H1 (cell line): Measurements from ENCODE around the gene STK32A. TPM values are rescaled to one million over a fixed set of nuclear protein-coding genes. Genes with fewer than 3 reads are reported as not detected.

Experiments
- CTCF ChIA-PET: fragments of 300-600 bp; sonication (Branson Sonifier 250); formaldehyde crosslinking; loops from one replicate; lab custom pipeline; 2021; ENCODE audit not compliant: partially characterized antibody; lab: Charles Lee
- POLR2A ChIA-PET: fragments of 300-600 bp; sonication (Branson Sonifier 250); formaldehyde crosslinking; loops from one replicate; lab custom pipeline; 2021; ENCODE audit warnings: inconsistent platforms; ENCODE audit not compliant: partially characterized antibody; lab: Charles Lee
- DNase-seq, 2 experiments: peaks; one replicate each; pipeline versions ENCODE4 v3.0.0 to v3.0.0-alpha.2; 2010 to 2022; ENCODE audit warnings: low spot score in 2 of 2, low read depth in 1 of 2, mixed read lengths in 1 of 2
- FAIRE-seq: peaks from 2 replicates; lab custom pipeline; 2011; peaks lifted over from hg19 to GRCh38; lab: Jason Lieb, UNC
- H2AFZ ChIP-seq: 2 replicates; pipeline ENCODE4 v1.8.1; 2012; ENCODE audit warnings: low read length, inconsistent platforms
- H2AK5ac ChIP-seq: 2 replicates; pipeline ENCODE4 v1.6.1; 2013; ENCODE audit warnings: low read depth, low read length
- H2BK120ac ChIP-seq: replicated peaks from 2 replicates; pipeline ENCODE3; 2013; ENCODE audit warnings: low read depth, low read length, inconsistent platforms
- H2BK12ac ChIP-seq: 2 replicates; pipeline ENCODE4 v1.6.1; 2013; ENCODE audit warnings: low read depth, low read length
- H2BK15ac ChIP-seq: 2 replicates; pipeline ENCODE4 v1.6.1; 2013; ENCODE audit warnings: low read length
- H2BK20ac ChIP-seq: 2 replicates; pipeline ENCODE4 v1.6.1; 2013; ENCODE audit warnings: low read length
- H2BK5ac ChIP-seq: 2 replicates; pipeline ENCODE4 v1.6.1; 2013; ENCODE audit warnings: low read depth, low read length
- H3K14ac ChIP-seq: 2 replicates; pipeline ENCODE4 v1.6.1; 2013; ENCODE audit warnings: inconsistent platforms; ENCODE audit not compliant: insufficient read length
- H3K18ac ChIP-seq: 2 replicates; pipeline ENCODE4 v1.6.1; 2013; ENCODE audit warnings: low read length; ENCODE audit errors: extremely low read depth
- H3K23ac ChIP-seq: 2 replicates; pipeline ENCODE4 v1.6.1; 2013; ENCODE audit warnings: inconsistent platforms; ENCODE audit not compliant: insufficient read length
- H3K23me2 ChIP-seq: 2 replicates; pipeline ENCODE4 v1.6.1; 2013; ENCODE audit warnings: low read depth, low read length
- H3K27ac ChIP-seq: 2 replicates; pipeline ENCODE4 v1.6.1; 2011; ENCODE audit warnings: low read depth, low read length, inconsistent platforms
- H3K27me3 ChIP-seq, 4 experiments: replicated peaks in 1 of 4; 1 replicate in 1 of 4; 2 replicates in 3 of 4; pipeline versions ENCODE4 v1.6.1 to v1.8.1; 2011 to 2013; ENCODE audit warnings: low read length in 3 of 4, mild to moderate bottlenecking in 3 of 4, inconsistent platforms in 2 of 4, mixed read lengths in 2 of 4, moderate library complexity in 1 of 4; ENCODE audit not compliant: control insufficient read depth in 3 of 4, insufficient read depth in 3 of 4; ENCODE audit errors: extremely low read depth in 1 of 4
- H3K36me3 ChIP-seq, 4 experiments: 2 replicates each; pipeline versions ENCODE4 v1.6.1 to v1.8.1; 2011 to 2013; ENCODE audit warnings: mild to moderate bottlenecking in 4 of 4, low read length in 3 of 4, moderate library complexity in 2 of 4, control low read depth in 1 of 4, inconsistent platforms in 1 of 4; ENCODE audit not compliant: insufficient read depth in 4 of 4, control insufficient read depth in 2 of 4
- H3K4ac ChIP-seq: replicated peaks from 2 replicates; pipeline ENCODE3; 2013; ENCODE audit warnings: low read length, low read depth, mixed read lengths, inconsistent platforms; ENCODE audit not compliant: insufficient read length
- H3K4me1 ChIP-seq, 4 experiments: replicated peaks in 1 of 4; 1 replicate in 1 of 4; 2 replicates in 3 of 4; pipeline versions ENCODE4 v1.6.1 to v1.8.1; 2011 to 2013; ENCODE audit warnings: low read length in 3 of 4, inconsistent platforms in 2 of 4, mixed read lengths in 1 of 4; ENCODE audit not compliant: insufficient read depth in 4 of 4, control insufficient read depth in 3 of 4
- H3K4me2 ChIP-seq, 2 experiments: 2 replicates each; pipeline versions ENCODE4 v1.6.1 to v1.8.1; 2011 to 2013; ENCODE audit warnings: low read depth in 2 of 2, low read length in 2 of 2, control low read depth in 1 of 2, inconsistent platforms in 1 of 2, mild to moderate bottlenecking in 1 of 2; ENCODE audit not compliant: insufficient read depth in 1 of 2
- H3K4me3 ChIP-seq, 4 experiments: fragments of 200-600, 300-600 bp in 1 of 4; sonication (generic), shearing (Covaris generic), sonication (Bioruptor Twin) in 1 of 4; 2 replicates each; pipeline versions ENCODE4 v1.5.1 to v1.8.1; 2011 to 2016; ENCODE audit warnings: low read length in 4 of 4, low read depth in 3 of 4, control low read depth in 2 of 4, inconsistent platforms in 2 of 4, mild to moderate bottlenecking in 2 of 4, mixed read lengths in 1 of 4, moderate library complexity in 1 of 4; ENCODE audit not compliant: insufficient read depth in 2 of 4; ENCODE audit errors: extremely low read depth in 1 of 4
- H3K56ac ChIP-seq: replicated peaks from 2 replicates; pipeline ENCODE3; 2013; ENCODE audit warnings: low read depth, mild to moderate bottlenecking, mixed read lengths, low read length, inconsistent platforms; ENCODE audit not compliant: insufficient read length
- H3K79me1 ChIP-seq: 2 replicates; pipeline ENCODE4 v1.6.1; 2013; ENCODE audit warnings: low read depth, low read length, control low read depth
- H3K79me2 ChIP-seq, 2 experiments: 2 replicates each; pipeline versions ENCODE4 v1.6.1 to v1.8.1; 2012 to 2013; ENCODE audit warnings: low read length in 2 of 2, mild to moderate bottlenecking in 2 of 2, inconsistent platforms in 1 of 2; ENCODE audit not compliant: insufficient read depth in 2 of 2, control insufficient read depth in 1 of 2
- H3K9ac ChIP-seq, 4 experiments: replicated peaks in 1 of 4; 1 replicate in 1 of 4; 2 replicates in 3 of 4; pipeline versions ENCODE4 v1.6.1 to v1.8.1; 2011 to 2013; ENCODE audit warnings: low read depth in 3 of 4, low read length in 3 of 4, control low read depth in 2 of 4, mild to moderate bottlenecking in 2 of 4, moderate library complexity in 2 of 4, inconsistent platforms in 1 of 4; ENCODE audit errors: extremely low read depth in 1 of 4
- H3K9me3 ChIP-seq, 2 experiments: 2 replicates each; pipeline versions ENCODE4 v1.6.1 to v1.8.1; 2012 to 2013; ENCODE audit warnings: mild to moderate bottlenecking in 2 of 2, moderate library complexity in 2 of 2, control low read depth in 1 of 2, inconsistent platforms in 1 of 2, low read depth in 1 of 2, low read length in 1 of 2, mixed read lengths in 1 of 2; ENCODE audit not compliant: insufficient read depth in 2 of 2
- H4K20me1 ChIP-seq, 2 experiments: replicated peaks in 1 of 2; 2 replicates each; pipeline versions ENCODE3 to v1.8.1; 2011 to 2013; ENCODE audit warnings: inconsistent platforms in 2 of 2, low read length in 2 of 2, mild to moderate bottlenecking in 1 of 2; ENCODE audit not compliant: insufficient read depth in 2 of 2, control insufficient read depth in 1 of 2
- H4K5ac ChIP-seq: 2 replicates; pipeline ENCODE4 v1.6.1; 2013; ENCODE audit warnings: low read length, low read depth, mixed read lengths, inconsistent platforms; ENCODE audit not compliant: insufficient read length
- H4K8ac ChIP-seq: 2 replicates; pipeline ENCODE4 v1.8.0; 2013; ENCODE audit warnings: mild to moderate bottlenecking, moderate library complexity, low read length, inconsistent platforms; ENCODE audit not compliant: insufficient read depth; ENCODE audit errors: extremely low read depth
- H4K91ac ChIP-seq: replicated peaks from 2 replicates; pipeline ENCODE3; 2013; ENCODE audit warnings: low read length, mixed read lengths, inconsistent platforms; ENCODE audit not compliant: insufficient read length
- ATF3 ChIP-seq: IDR thresholded peaks from 2 replicates; pipeline ENCODE4 v1.6.1; 2011; ENCODE audit warnings: low read depth, mild to moderate bottlenecking, low read length; ENCODE audit not compliant: insufficient read depth
- GABPA ChIP-seq: IDR thresholded peaks from 2 replicates; pipeline ENCODE4 v1.6.1; 2011; ENCODE audit warnings: mild to moderate bottlenecking, low read length, moderate library complexity, borderline replicate concordance; ENCODE audit not compliant: insufficient read depth
- HDAC2 ChIP-seq, 2 experiments: fragments of 300-600 bp in 1 of 2; sonication (generic) in 1 of 2; IDR thresholded peaks; 2 replicates each; pipeline ENCODE4 v1.6.1; 2011 to 2012; ENCODE audit warnings: low read depth in 2 of 2, low read length in 2 of 2, mild to moderate bottlenecking in 2 of 2, moderate library complexity in 2 of 2, borderline replicate concordance in 1 of 2, inconsistent platforms in 1 of 2
- MAFK ChIP-seq: IDR thresholded peaks from 2 replicates; pipeline ENCODE4 v1.6.1; 2012; ENCODE audit warnings: low read depth, mild to moderate bottlenecking, improper control_type of control experiment, low read length
- NRF1 ChIP-seq: IDR thresholded peaks from 2 replicates; pipeline ENCODE4 v1.6.1; 2011; ENCODE audit warnings: mild to moderate bottlenecking, low read depth, low read length, improper control_type of control experiment
- RNF2 ChIP-seq: fragments of 200-900, 300-1000 bp; sonication (generic); IDR thresholded peaks from 2 replicates; pipeline ENCODE4 v1.7.1; 2016; ENCODE audit warnings: borderline replicate concordance, low read depth, mild to moderate bottlenecking, antibody characterized with exemption, low read length; ENCODE audit not compliant: poor library complexity, severe bottlenecking; ENCODE audit errors: missing control alignments
- SAP30 ChIP-seq: fragments of 300-600 bp; sonication (generic); IDR thresholded peaks from 2 replicates; pipeline ENCODE4 v1.7.1; 2012; ENCODE audit warnings: low read length, moderate library complexity, mild to moderate bottlenecking, inconsistent platforms; ENCODE audit not compliant: insufficient read depth, insufficient replicate concordance
- SP4 ChIP-seq: IDR thresholded peaks from 2 replicates; pipeline ENCODE4 v1.6.1; 2012; ENCODE audit warnings: low read length, inconsistent platforms
- WGBS, 2 experiments: shearing (Covaris generic) in 1 of 2; methylation state at CpG; one replicate each; pipeline versions ENCODE4 v1.1.6 to v1.1.7; 2013 to 2015; ENCODE audit warnings: low lambda C conversion rate in 2 of 2, mixed read lengths in 2 of 2, inconsistent platforms in 1 of 2, low coverage in 1 of 2, missing lambda C conversion rate in 1 of 2; ENCODE audit not compliant: insufficient replicate concordance in 2 of 2, insufficient coverage in 1 of 2, insufficient read length in 1 of 2; ENCODE audit errors: extremely low coverage in 1 of 2, missing lambda C conversion rate in 1 of 2; 5-methylcytosine and 5-hydroxymethylcytosine counted together
- polyA plus RNA-seq, 7 experiments: library from polyadenylated mRNA; depleted of rRNA in 3 of 7; stranded (reverse) in 5 of 7; unstranded in 2 of 7; fragments of >200 nt in 5 of 7; fragments of 200-250 nt in 2 of 7; gene quantifications; 1 replicate in 5 of 7; 2 replicates in 1 of 7; 4 replicates in 1 of 7; pipeline versions ENCODE4 v1.2.1 to v1.2.3, GENCODE V29; 2011 to 2013; ENCODE audit warnings: missing spikeins in 2 of 7, mixed read lengths in 2 of 7
- total RNA-seq: library from RNA; stranded (reverse); fragmentation: NEBNext Ultra II Directional; extraction: Animal tissue kit (Norgen Biotek cat#: 25700); gene quantifications from 2 replicates; pipeline ENCODE4 v1.2.1, GENCODE V29; 2021
- TF ChIP-seq, protein P1 (sequence below): IDR thresholded peaks from 2 replicates; pipeline ENCODE4 v1.6.1; 2012; ENCODE audit warnings: low read length, inconsistent platforms

Gene STK32A
- total and polyA plus RNA-seq, 2 of the 8 experiments (the other 6 are each of a cell fraction or from before 2014, with no cell fraction given), result 1.3 to 2.5 TPM

GRCh38 chr5:147359101-147359500, 124.3 kb downstream of the STK32A start:
- Histone ChIP-seq H2BK120ac (no peak overlapping the region), H3K4ac (no peak overlapping the region), H3K23me2 (no peaks in the 10 kb centered on the region), H4K5ac (no peak overlapping the region), H3K23ac (no peak overlapping the region), H3K9me3 (no peaks in the 10 kb centered on the region), H3K9ac (no peak overlapping the region), H2BK12ac (no peak overlapping the region), H3K14ac (no peak overlapping the region), H3K79me1 (no peaks in the 10 kb centered on the region), H3K56ac (no peak overlapping the region), H2AFZ (no peak overlapping the region), H3K4me2 (no peak overlapping the region), H3K36me3 (no peaks in the 10 kb centered on the region), H2BK20ac (no peak overlapping the region), H2BK5ac (no peak overlapping the region), H3K18ac (no peak overlapping the region), H2BK15ac (no peak overlapping the region), H4K20me1 (no peaks in the 10 kb centered on the region), H2AK5ac (no peak overlapping the region), H3K79me2 (no peaks in the 10 kb centered on the region), H4K91ac (no peak overlapping the region), H3K4me3 (no peak overlapping the region), H3K27me3 (no peaks in the 10 kb centered on the region), H4K8ac (no peak overlapping the region), H3K27ac (no peak overlapping the region), H3K4me1 (no peaks in the 10 kb centered on the region)
- TF ChIP-seq HDAC2 (IDR thresholded peaks at IDR 0.05; ENCODE audit: borderline replicate concordance in 1 of 2, low read depth in 2 of 2, low read length in 2 of 2) (no peak), GABPA (no peak), SP4 (no peak), MAFK (no peak), ATF3 (no peak), NRF1 (no peak), SAP30 (no peak), RNF2 (no peak)
- TF ChIP-seq, protein P1, sequence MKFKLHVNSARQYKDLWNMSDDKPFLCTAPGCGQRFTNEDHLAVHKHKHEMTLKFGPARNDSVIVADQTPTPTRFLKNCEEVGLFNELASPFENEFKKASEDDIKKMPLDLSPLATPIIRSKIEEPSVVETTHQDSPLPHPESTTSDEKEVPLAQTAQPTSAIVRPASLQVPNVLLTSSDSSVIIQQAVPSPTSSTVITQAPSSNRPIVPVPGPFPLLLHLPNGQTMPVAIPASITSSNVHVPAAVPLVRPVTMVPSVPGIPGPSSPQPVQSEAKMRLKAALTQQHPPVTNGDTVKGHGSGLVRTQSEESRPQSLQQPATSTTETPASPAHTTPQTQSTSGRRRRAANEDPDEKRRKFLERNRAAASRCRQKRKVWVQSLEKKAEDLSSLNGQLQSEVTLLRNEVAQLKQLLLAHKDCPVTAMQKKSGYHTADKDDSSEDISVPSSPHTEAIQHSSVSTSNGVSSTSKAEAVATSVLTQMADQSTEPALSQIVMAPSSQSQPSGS, result no peak
- 67% methylated on average over 1 of the region's 1 CpG; no CpG with 5 or more reads in 1 of the 2 experiments for WGBS, 2 experiments
- DNase-seq, result no peak
- ChIA-PET POLR2A (no interaction called here), CTCF (interaction anchor here (0.6 to 1.9 kb wide), 5 partner anchors 10 to 173 kb away, joined by 3 to 8 read pairs (median 3); partner anchors contain the start of gene STK32A)
- no peak for FAIRE-seq
